ENCODE measurements around the gene TAOK3.

The TAOK3 gene

GRCh38 chr12:118185602-118186397, 186.9 kb downstream of the TAOK3 start:
- Mint-ChIP-seq H3K4me1 (peaks cover 41% of the 10 kb centered on the region), H3K27ac (no peak overlapping the region), H3K36me3 (ENCODE audit: low read depth) (peaks cover 5% of the 10 kb centered on the region), H3K27me3 (ENCODE audit: low read depth, poor library complexity) (no peaks in the 10 kb centered on the region), H3K9me3 (no peaks in the 10 kb centered on the region), H3K4me3 (no peak overlapping the region)
- no peak for DNase-seq
- TF ChIP-seq CTCF (IDR thresholded peaks at IDR 0.05): no peak

GRCh38 chr12:118183711-118184110, 189.0 kb downstream of the TAOK3 start:
- TF ChIP-seq CTCF (IDR thresholded peaks at IDR 0.05): no peak
- no peak overlapping the region for H3K27ac Mint-ChIP-seq
- H3K27me3 Mint-ChIP-seq (ENCODE audit: low read depth, poor library complexity): no peaks in the 10 kb centered on the region
- H3K9me3 Mint-ChIP-seq: no peaks in the 10 kb centered on the region
- H3K4me3 Mint-ChIP-seq: no peak overlapping the region
- peaks cover 5% of the 10 kb centered on the region for H3K36me3 Mint-ChIP-seq (ENCODE audit: low read depth)
- no peak for DNase-seq
- peaks cover 24% of the 10 kb centered on the region for H3K4me1 Mint-ChIP-seq

- Mint-ChIP-seq H3K36me3 (ENCODE audit: low read depth) (peaks cover 5% of the 10 kb centered on the region), H3K4me3 (no peak overlapping the region), H3K27me3 (ENCODE audit: low read depth, poor library complexity) (no peaks in the 10 kb centered on the region), H3K27ac (no peak overlapping the region), H3K4me1 (peaks cover 21% of the 10 kb centered on the region), H3K9me3 (no peaks in the 10 kb centered on the region)
- no peak for TF ChIP-seq CTCF (IDR thresholded peaks at IDR 0.05)
- no peak for DNase-seq
These were observed 189.6 kb downstream of the TAOK3 start for GRCh38 chr12:118183155-118183554.

GRCh38 chr12:118175823-118176447, 196.8 kb downstream of the TAOK3 start:
- DNase-seq: no peak

GRCh38 chr12:118166946-118167345, 205.8 kb downstream of the TAOK3 start:
- DNase-seq: no peak
- TF ChIP-seq CTCF (IDR thresholded peaks at IDR 0.05): no peak
- no peak overlapping the region for H3K4me3 Mint-ChIP-seq
- H3K27me3 Mint-ChIP-seq (ENCODE audit: low read depth, poor library complexity): no peaks in the 10 kb centered on the region
- H3K9me3 Mint-ChIP-seq: no peaks in the 10 kb centered on the region
- H3K4me1 Mint-ChIP-seq: no peaks in the 10 kb centered on the region
- peaks cover 28% of the 10 kb centered on the region for H3K36me3 Mint-ChIP-seq (ENCODE audit: low read depth)
- H3K27ac Mint-ChIP-seq: no peak overlapping the region

More at GRCh38 chr12:118175823-118176447, 196.8 kb downstream of the TAOK3 start:
- no peak overlapping the region for H3K27ac Mint-ChIP-seq
- H3K4me1 Mint-ChIP-seq: peaks cover 10% of the 10 kb centered on the region
- no peak for TF ChIP-seq CTCF (IDR thresholded peaks at IDR 0.05)
- no peak overlapping the region for H3K4me3 Mint-ChIP-seq
- no peaks in the 10 kb centered on the region for H3K9me3 Mint-ChIP-seq
- H3K36me3 Mint-ChIP-seq (ENCODE audit: low read depth): peaks cover 32% of the 10 kb centered on the region
- H3K27me3 Mint-ChIP-seq (ENCODE audit: low read depth, poor library complexity): peaks cover 3% of the 10 kb centered on the region
